H9 (cell line): ENCODE data around the gene TADA2A. TPM values are rescaled to one million over a fixed set of nuclear protein-coding genes. Genes with fewer than 3 reads are reported as not detected.

Source experiments
- DNase-seq: peaks from one replicate; pipeline ENCODE4 v3.0.0-alpha.2; 2017
- H2AFZ ChIP-seq: one replicate; pipeline ENCODE4 v1.6.1; 2013; ENCODE audit warnings: mild to moderate bottlenecking, low read length, control low read depth, moderate library complexity
- H2AK5ac ChIP-seq: 2 replicates; pipeline ENCODE4 v1.6.1; 2013; ENCODE audit warnings: low read length, control low read depth, mixed read lengths; ENCODE audit not compliant: insufficient read length
- H2BK120ac ChIP-seq: one replicate; pipeline ENCODE4 v1.6.1; 2013; ENCODE audit warnings: low read depth, mild to moderate bottlenecking, low read length, control low read depth, inconsistent platforms; ENCODE audit not compliant: poor library complexity, severe bottlenecking
- H2BK12ac ChIP-seq: 2 replicates; pipeline ENCODE4 v1.6.1; 2013; ENCODE audit warnings: low read length, control low read depth, mixed read lengths, low read depth; ENCODE audit not compliant: insufficient read length
- H2BK15ac ChIP-seq: 2 replicates; pipeline ENCODE4 v1.6.1; 2013; ENCODE audit warnings: low read depth, low read length, control low read depth
- H2BK20ac ChIP-seq: one replicate; pipeline ENCODE4 v1.6.1; 2013; ENCODE audit warnings: low read depth, mild to moderate bottlenecking, low read length, control low read depth, inconsistent platforms; ENCODE audit not compliant: poor library complexity, severe bottlenecking
- H2BK5ac ChIP-seq: 2 replicates; pipeline ENCODE4 v1.6.1; 2013; ENCODE audit warnings: low read length, control low read depth, mixed read lengths; ENCODE audit not compliant: insufficient read length
- H3K14ac ChIP-seq: 2 replicates; pipeline ENCODE4 v1.6.1; 2013; ENCODE audit warnings: low read length, control low read depth; ENCODE audit not compliant: insufficient read depth
- H3K18ac ChIP-seq: 2 replicates; pipeline ENCODE4 v1.6.1; 2013; ENCODE audit warnings: low read depth, mild to moderate bottlenecking, mixed read lengths, low read length, control low read depth; ENCODE audit not compliant: insufficient read length
- H3K23ac ChIP-seq: 2 replicates; pipeline ENCODE4 v1.6.1; 2013; ENCODE audit warnings: low read length, control low read depth, mixed read lengths, low read depth; ENCODE audit not compliant: insufficient read length
- H3K23me2 ChIP-seq: 2 replicates; pipeline ENCODE4 v1.6.1; 2013; ENCODE audit warnings: low read depth, mild to moderate bottlenecking, mixed read lengths, low read length, control low read depth; ENCODE audit not compliant: insufficient read length, poor library complexity, severe bottlenecking
- H3K27ac ChIP-seq: 2 replicates; pipeline ENCODE4 v1.5.1; 2013; ENCODE audit warnings: low read length, control low read depth, mixed read lengths, low read depth; ENCODE audit not compliant: insufficient read length
- H3K27me3 ChIP-seq: 2 replicates; pipeline ENCODE4 v1.6.1; 2013; ENCODE audit warnings: low read length, control low read depth, inconsistent platforms; ENCODE audit not compliant: insufficient read depth
- H3K4ac ChIP-seq: 2 replicates; pipeline ENCODE4 v1.6.1; 2013; ENCODE audit warnings: low read depth, mild to moderate bottlenecking, control low read depth, inconsistent platforms, low read length, moderate library complexity
- H3K4me1 ChIP-seq: 2 replicates; pipeline ENCODE4 v1.6.1; 2013; ENCODE audit warnings: low read length, control low read depth, inconsistent platforms; ENCODE audit not compliant: insufficient read depth
- H3K4me2 ChIP-seq: 2 replicates; pipeline ENCODE4 v1.6.1; 2013; ENCODE audit warnings: low read length, control low read depth, mixed read lengths; ENCODE audit not compliant: insufficient read length, insufficient read depth
- H3K56ac ChIP-seq: 2 replicates; pipeline ENCODE4 v1.6.1; 2013; ENCODE audit warnings: low read depth, mild to moderate bottlenecking, mixed read lengths, low read length, control low read depth; ENCODE audit not compliant: insufficient read length
- H3K79me1 ChIP-seq: 2 replicates; pipeline ENCODE4 v1.6.1; 2013; ENCODE audit warnings: low read depth, mild to moderate bottlenecking, moderate library complexity, low read length, control low read depth, inconsistent platforms; ENCODE audit not compliant: insufficient read depth, poor library complexity, severe bottlenecking
- H3K79me2 ChIP-seq: 2 replicates; pipeline ENCODE4 v1.6.1; 2013; ENCODE audit warnings: low read length, control low read depth, inconsistent platforms; ENCODE audit not compliant: insufficient read depth
- H3K9ac ChIP-seq: 2 replicates; pipeline ENCODE4 v1.6.1; 2013; ENCODE audit warnings: low read length, control low read depth, mixed read lengths; ENCODE audit not compliant: insufficient read length; ENCODE audit errors: extremely low read depth
- H3K9me3 ChIP-seq: one replicate; pipeline ENCODE4 v1.6.1; 2013; ENCODE audit warnings: low read depth, low read length, inconsistent platforms; ENCODE audit not compliant: control insufficient read depth
- H3T11ph ChIP-seq: one replicate; pipeline ENCODE4 v1.6.1; 2013; ENCODE audit warnings: mild to moderate bottlenecking, low read length, control low read depth, inconsistent platforms
- H4K20me1 ChIP-seq: one replicate; pipeline ENCODE4 v1.6.1; 2013; ENCODE audit not compliant: control insufficient read depth, insufficient read length, insufficient read depth
- H4K5ac ChIP-seq: 2 replicates; pipeline ENCODE4 v1.6.1; 2013; ENCODE audit warnings: low read depth, mild to moderate bottlenecking, mixed read lengths, low read length, control low read depth; ENCODE audit not compliant: insufficient read length
- H4K8ac ChIP-seq: replicated peaks from 2 replicates; pipeline ENCODE4 v1.6.1; 2013; ENCODE audit warnings: low read length, control low read depth, mixed read lengths, low read depth; ENCODE audit not compliant: insufficient read length
- H4K91ac ChIP-seq: 2 replicates; pipeline ENCODE4 v1.6.1; 2013; ENCODE audit warnings: low read depth, mild to moderate bottlenecking, moderate library complexity, mixed read lengths, low read length, control low read depth; ENCODE audit not compliant: insufficient read length
- H3K27ac Mint-ChIP-seq, 3 experiments: 2 replicates in 2 of 3; 3 replicates in 1 of 3; pipeline ENCODE4 v1.8.0; 2020 to 2021; ENCODE audit warnings: mixed read lengths in 3 of 3, mild to moderate bottlenecking in 1 of 3, moderate library complexity in 1 of 3
- H3K27me3 Mint-ChIP-seq: 2 replicates; pipeline ENCODE4 v1.8.0; 2021; ENCODE audit warnings: low read depth, mild to moderate bottlenecking, moderate library complexity, mixed read lengths
- H3K36me3 Mint-ChIP-seq, 3 experiments: 2 replicates in 2 of 3; 3 replicates in 1 of 3; pipeline ENCODE4 v1.8.0; 2020 to 2021; ENCODE audit warnings: low read depth in 3 of 3, mixed read lengths in 3 of 3; ENCODE audit not compliant: insufficient read depth in 1 of 3
- H3K4me1 Mint-ChIP-seq, 2 experiments: 2 replicates each; pipeline ENCODE4 v1.8.0; 2020; ENCODE audit warnings: mixed read lengths in 2 of 2
- H3K4me3 Mint-ChIP-seq, 2 experiments: 2 replicates in 1 of 2; 3 replicates in 1 of 2; pipeline ENCODE4 v1.8.0; 2020 to 2021; ENCODE audit warnings: mild to moderate bottlenecking in 2 of 2, mixed read lengths in 2 of 2, moderate library complexity in 1 of 2
- H3K9me3 Mint-ChIP-seq, 2 experiments: 2 replicates in 1 of 2; 3 replicates in 1 of 2; pipeline ENCODE4 v1.8.0; 2020; ENCODE audit warnings: mild to moderate bottlenecking in 2 of 2, mixed read lengths in 2 of 2, moderate library complexity in 1 of 2
- WGBS: extraction: QIAGEN DNeasy Blood & Tissue Kit; methylation state at CpG from one replicate; pipeline ENCODE4 v1.1.7; 2013; ENCODE audit warnings: missing lambda C conversion rate, low lambda C conversion rate, mixed read lengths; ENCODE audit not compliant: insufficient read length; ENCODE audit errors: extremely low coverage; 5-methylcytosine and 5-hydroxymethylcytosine counted together
- total RNA-seq: library from RNA; stranded (reverse); gene quantifications from 2 replicates; pipeline ENCODE4 v1.2.1, GENCODE V29; 2021
- TF ChIP-seq, protein P1 (sequence below): fragments of 200-600 bp; sonication (generic); conservative IDR thresholded peaks from 3 replicates; pipeline ENCODE4 v1.8.0; 2021; ENCODE audit warnings: antibody characterized with exemption, mild to moderate bottlenecking

Gene TADA2A
- total RNA-seq, 1 experiment from 2014 or later, result 20.9 TPM

DNA sequence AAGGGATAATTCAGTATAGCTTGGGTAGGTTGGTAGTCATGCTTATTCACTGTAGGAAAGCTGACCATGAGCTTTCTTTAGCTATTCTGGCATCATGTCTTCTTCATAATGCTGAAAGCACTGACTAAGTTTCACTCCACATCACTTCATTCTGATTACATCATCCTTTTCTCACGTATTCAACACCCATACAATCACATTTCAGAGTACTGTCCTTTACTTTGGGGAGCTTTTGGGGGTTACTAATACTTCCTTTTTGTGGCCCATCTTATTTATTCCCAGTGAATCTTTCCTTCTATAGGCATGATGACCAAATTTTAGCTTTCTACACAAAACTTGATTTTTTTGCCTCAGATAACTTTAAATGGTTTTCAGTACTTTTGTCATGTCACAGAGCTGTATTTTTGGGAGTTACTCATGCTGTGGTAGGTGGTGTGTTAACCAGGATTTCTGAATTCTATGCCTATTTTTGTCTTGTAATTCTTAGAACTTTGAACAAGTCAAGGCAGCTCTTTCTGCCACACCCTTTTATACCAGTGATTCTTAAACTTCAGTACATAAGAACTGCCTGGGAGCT lies 23.5 kb downstream of the TADA2A start:
- Histone ChIP-seq H3K27ac (no peak overlapping the region), H2BK12ac (no peak overlapping the region), H3K4me1 (no peaks in the 10 kb centered on the region), H3K9me3 (no peaks in the 10 kb centered on the region), H2BK5ac (no peak overlapping the region), H4K8ac (no peak overlapping the region), H3K23ac (no peak overlapping the region), H2BK120ac (no peak overlapping the region), H4K5ac (no peak overlapping the region), H3K27me3 (no peaks in the 10 kb centered on the region), H2BK20ac (no peak overlapping the region), H3K18ac (no peak overlapping the region), H3K14ac (no peak overlapping the region), H3K79me1 (peaks cover 3% of the 10 kb centered on the region), H3K56ac (no peak overlapping the region), H2AK5ac (no peak overlapping the region), H2BK15ac (no peak overlapping the region), H2AFZ (no peak overlapping the region), H3K4me2 (no peak overlapping the region), H3K23me2 (no peaks in the 10 kb centered on the region), H4K20me1 (no peaks in the 10 kb centered on the region), H4K91ac (no peak overlapping the region), H3K9ac (no peak overlapping the region), H3K79me2 (no peaks in the 10 kb centered on the region), H3T11ph (no peak overlapping the region), H3K4ac (no peak overlapping the region)
- Mint-ChIP-seq H3K4me3 (no peak overlapping the region), H3K4me1 (no peaks in the 10 kb centered on the region), H3K9me3 (no peaks in the 10 kb centered on the region), H3K27ac (peak overlapping the region in 2 of 3 experiments; percentile 2; a peak in 2 of 7 replicates), H3K36me3 (peaks cover 10 to 61% (median 41%) of the 10 kb centered on the region in 3 experiments; a peak in 6 of 7 replicates), H3K27me3 (no peaks in the 10 kb centered on the region)
- TF ChIP-seq, protein P1, sequence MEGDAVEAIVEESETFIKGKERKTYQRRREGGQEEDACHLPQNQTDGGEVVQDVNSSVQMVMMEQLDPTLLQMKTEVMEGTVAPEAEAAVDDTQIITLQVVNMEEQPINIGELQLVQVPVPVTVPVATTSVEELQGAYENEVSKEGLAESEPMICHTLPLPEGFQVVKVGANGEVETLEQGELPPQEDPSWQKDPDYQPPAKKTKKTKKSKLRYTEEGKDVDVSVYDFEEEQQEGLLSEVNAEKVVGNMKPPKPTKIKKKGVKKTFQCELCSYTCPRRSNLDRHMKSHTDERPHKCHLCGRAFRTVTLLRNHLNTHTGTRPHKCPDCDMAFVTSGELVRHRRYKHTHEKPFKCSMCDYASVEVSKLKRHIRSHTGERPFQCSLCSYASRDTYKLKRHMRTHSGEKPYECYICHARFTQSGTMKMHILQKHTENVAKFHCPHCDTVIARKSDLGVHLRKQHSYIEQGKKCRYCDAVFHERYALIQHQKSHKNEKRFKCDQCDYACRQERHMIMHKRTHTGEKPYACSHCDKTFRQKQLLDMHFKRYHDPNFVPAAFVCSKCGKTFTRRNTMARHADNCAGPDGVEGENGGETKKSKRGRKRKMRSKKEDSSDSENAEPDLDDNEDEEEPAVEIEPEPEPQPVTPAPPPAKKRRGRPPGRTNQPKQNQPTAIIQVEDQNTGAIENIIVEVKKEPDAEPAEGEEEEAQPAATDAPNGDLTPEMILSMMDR, result no peak
- DNase-seq, result no peak
- WGBS, result 100% methylated on average over 1 of the region's 1 CpG
